HG03095 (cell line): ENCODE measurements around the gene FREM1.

ENCODE experiments used
- ATAC-seq: cut with Tn5 transposase; IDR thresholded peaks from one replicate; pipeline ENCODE4 v1.9.1; 2021; ENCODE audit warnings: moderate library complexity; ENCODE audit not compliant: unreplicated experiment

Gene FREM1

GRCh38 chr9:14822666-14823065 lies 87.6 kb downstream of the FREM1 start:
- no peak for ATAC-seq

GRCh38 chr9:14819183-14819582 lies 91.0 kb downstream of the FREM1 start:
- ATAC-seq = no peak

- ATAC-seq = no peak
Measured at GRCh38 chr9:14814249-14814628, 96.0 kb downstream of the FREM1 start.

- ATAC-seq = no peak
Measured at GRCh38 chr9:14813336-14814248, 96.6 kb downstream of the FREM1 start.

- ATAC-seq = no peak
Measured at GRCh38 chr9:14812806-14813205, 97.4 kb downstream of the FREM1 start.

- ATAC-seq = no peak
Measured at GRCh38 chr9:14811844-14812243, 98.4 kb downstream of the FREM1 start.

- ATAC-seq = no peak
Measured at GRCh38 chr9:14806941-14807520, 103.2 kb downstream of the FREM1 start.

GRCh38 chr9:14799030-14799429 lies 111.2 kb downstream of the FREM1 start:
- ATAC-seq = no peak

- no peak for ATAC-seq
Measured at GRCh38 chr9:14797435-14797834, 112.8 kb downstream of the FREM1 start.

GRCh38 chr9:14793389-14793788 lies 116.8 kb downstream of the FREM1 start:
- ATAC-seq = no peak

GRCh38 chr9:14790628-14791027 lies 119.6 kb downstream of the FREM1 start:
- no peak for ATAC-seq

- no peak for ATAC-seq
Measured at GRCh38 chr9:14788846-14789245, 121.4 kb downstream of the FREM1 start.

- no peak for ATAC-seq
Measured at GRCh38 chr9:14783358-14783757, 126.9 kb downstream of the FREM1 start.

- ATAC-seq = no peak
Measured at GRCh38 chr9:14782286-14783051, 127.8 kb downstream of the FREM1 start.

- no peak for ATAC-seq
Measured at GRCh38 chr9:14780693-14781092, 129.5 kb downstream of the FREM1 start.

GRCh38 chr9:14780251-14780650 lies 130.0 kb downstream of the FREM1 start:
- ATAC-seq = no peak

- ATAC-seq = no peak
Measured at GRCh38 chr9:14779566-14780022, 130.6 kb downstream of the FREM1 start.

- no peak for ATAC-seq
Measured at GRCh38 chr9:14778565-14778964, 131.7 kb downstream of the FREM1 start.

- no peak for ATAC-seq
Measured at GRCh38 chr9:14775917-14776316, 134.3 kb downstream of the FREM1 start.

- ATAC-seq = no peak
Measured at GRCh38 chr9:14770592-14770991, 139.6 kb downstream of the FREM1 start.

- no peak for ATAC-seq
Measured at GRCh38 chr9:14769230-14769571, 141.0 kb downstream of the FREM1 start.
